ENCODE data around the gene THSD4.
A peak's percentile ranks its signal among the peaks of the same experiment; 100 is the strongest.

The THSD4 gene

GRCh38 chr15:71114887-71115566 is at the start of gene THSD4:
Gene THSD4 (plus strand): TSS chr15:71115471.
- peak in 7 of 14 donors; percentile 5 to 26 (median 15) for DNase-seq

GRCh38 chr15:71066983-71067382 is 48.3 kb upstream of the THSD4 start:
- DNase-seq: no peak

GRCh38 chr15:71069693-71070092 is 45.6 kb upstream of the THSD4 start:
- DNase-seq: no peak

GRCh38 chr15:71071529-71071928 is 43.7 kb upstream of the THSD4 start:
- no peak for DNase-seq

- no peak for DNase-seq
Observed at GRCh38 chr15:71072423-71072822, 42.8 kb upstream of the THSD4 start.

- no peak for DNase-seq
Observed at GRCh38 chr15:71078506-71079207, 36.6 kb upstream of the THSD4 start.

- DNase-seq: no peak
Observed at GRCh38 chr15:71079208-71080044, 35.8 kb upstream of the THSD4 start.

- no peak for DNase-seq
Observed at GRCh38 chr15:71080166-71080565, 35.1 kb upstream of the THSD4 start.

GRCh38 chr15:71080705-71081104 is 34.6 kb upstream of the THSD4 start:
- no peak for DNase-seq

GRCh38 chr15:71082803-71083202 is 32.5 kb upstream of the THSD4 start:
- DNase-seq: no peak

GRCh38 chr15:71083349-71083748 is 31.9 kb upstream of the THSD4 start:
- DNase-seq: no peak

- DNase-seq: no peak
Observed at GRCh38 chr15:71084264-71084663, 31.0 kb upstream of the THSD4 start.

- DNase-seq: no peak
Observed at GRCh38 chr15:71085809-71086208, 29.5 kb upstream of the THSD4 start.

GRCh38 chr15:71088155-71088554 is 27.1 kb upstream of the THSD4 start:
- no peak for DNase-seq

GRCh38 chr15:71088683-71089082 is 26.6 kb upstream of the THSD4 start:
- no peak for DNase-seq

GRCh38 chr15:71089801-71090200 is 25.5 kb upstream of the THSD4 start:
- DNase-seq: no peak

GRCh38 chr15:71091601-71092000 is 23.7 kb upstream of the THSD4 start:
- DNase-seq: no peak

GRCh38 chr15:71092056-71092600 is 23.1 kb upstream of the THSD4 start:
- DNase-seq: no peak

- no peak for DNase-seq
Observed at GRCh38 chr15:71093054-71094024, 21.9 kb upstream of the THSD4 start.

- no peak for DNase-seq
Observed at GRCh38 chr15:71094137-71094536, 21.1 kb upstream of the THSD4 start.

- DNase-seq: no peak
Observed at GRCh38 chr15:71096676-71097075, 18.6 kb upstream of the THSD4 start.

GRCh38 chr15:71097890-71098289 is 17.4 kb upstream of the THSD4 start:
- DNase-seq: no peak

Measured in C1 segment of cervical spinal cord (tissue), 14 donors.